ENCODE measurements around the gene COPS7A.
"Not testable (repeated sequence)": the region's sequence is repeated elsewhere in the genome, so short reads cannot be mapped to it uniquely, and the experiment has no call there.

The COPS7A gene

GRCh38 chr12:6701078-6701768 is 22.6 kb upstream of the COPS7A start:
- no peak for DNase-seq (ENCODE audit: low spot score)

GRCh38 chr12:6703631-6704030 is 20.2 kb upstream of the COPS7A start:
- DNase-seq (ENCODE audit: low spot score): peak; percentile 64

- not testable (repeated sequence) for DNase-seq (ENCODE audit: low spot score)
Observed at GRCh38 chr12:6708351-6708750, 15.5 kb upstream of the COPS7A start.

GRCh38 chr12:6708960-6709394 is 14.9 kb upstream of the COPS7A start:
- no peak for DNase-seq (ENCODE audit: low spot score)

GRCh38 chr12:6716031-6716873 is 7.6 kb upstream of the COPS7A start:
- not testable (repeated sequence) for DNase-seq (ENCODE audit: low spot score)

- no peak for DNase-seq (ENCODE audit: low spot score)
Observed at GRCh38 chr12:6716874-6717437, 6.9 kb upstream of the COPS7A start.

GRCh38 chr12:6722863-6723262 is 983 bp upstream of the COPS7A start:
- DNase-seq (ENCODE audit: low spot score): no peak

- DNase-seq (ENCODE audit: low spot score): peak; percentile 74
Observed at GRCh38 chr12:6724409-6724797, 557 bp downstream of the COPS7A start.

GRCh38 chr12:6725350-6725749 is 1.5 kb downstream of the COPS7A start:
- DNase-seq (ENCODE audit: low spot score): no peak

- DNase-seq (ENCODE audit: low spot score): no peak
Observed at GRCh38 chr12:6729186-6729585, 5.3 kb downstream of the COPS7A start.

GRCh38 chr12:6730169-6730568 is 6.3 kb downstream of the COPS7A start:
- DNase-seq (ENCODE audit: low spot score): peak; percentile 39

- no peak for DNase-seq (ENCODE audit: low spot score)
Observed at GRCh38 chr12:6734506-6735387, 10.9 kb downstream of the COPS7A start.

- DNase-seq (ENCODE audit: low spot score): peak; percentile 64
Observed at GRCh38 chr12:6735448-6736191, 11.8 kb downstream of the COPS7A start.

- no peak for DNase-seq (ENCODE audit: low spot score)
Observed at GRCh38 chr12:6736754-6737153, 12.9 kb downstream of the COPS7A start.

- not testable (repeated sequence) for DNase-seq (ENCODE audit: low spot score)
Observed at GRCh38 chr12:6742080-6742479, 18.2 kb downstream of the COPS7A start.

- no peak for DNase-seq (ENCODE audit: low spot score)
Observed at GRCh38 chr12:6742834-6743233, 19.0 kb downstream of the COPS7A start.

GRCh38 chr12:6743300-6743699 is 19.5 kb downstream of the COPS7A start:
- not testable (repeated sequence) for DNase-seq (ENCODE audit: low spot score)

GRCh38 chr12:6745741-6746525 is 22.1 kb downstream of the COPS7A start:
- DNase-seq (ENCODE audit: low spot score): peak; percentile 62

- no peak for DNase-seq (ENCODE audit: low spot score)
Observed at GRCh38 chr12:6747216-6747615, 23.4 kb downstream of the COPS7A start.

- DNase-seq (ENCODE audit: low spot score): no peak
Observed at GRCh38 chr12:6748761-6749160, 24.9 kb downstream of the COPS7A start.

Data from NAMALWA (cell line).